Measurements from ENCODE around the gene F10.
A peak's percentile ranks its signal among the peaks of the same experiment; 100 is the strongest.
"Not testable (repeated sequence)": the region's sequence is repeated elsewhere in the genome, so short reads cannot be mapped to it uniquely, and the experiment has no call there.

F10 gene

GRCh38 chr13:113153810-113154748 lies 31.5 kb downstream of the F10 start:
- DNase-seq (ENCODE audit: low read depth): peak; percentile 45

- no peak for DNase-seq (ENCODE audit: low read depth)
Measured at GRCh38 chr13:113155201-113155600, 32.6 kb downstream of the F10 start.

DNA sequence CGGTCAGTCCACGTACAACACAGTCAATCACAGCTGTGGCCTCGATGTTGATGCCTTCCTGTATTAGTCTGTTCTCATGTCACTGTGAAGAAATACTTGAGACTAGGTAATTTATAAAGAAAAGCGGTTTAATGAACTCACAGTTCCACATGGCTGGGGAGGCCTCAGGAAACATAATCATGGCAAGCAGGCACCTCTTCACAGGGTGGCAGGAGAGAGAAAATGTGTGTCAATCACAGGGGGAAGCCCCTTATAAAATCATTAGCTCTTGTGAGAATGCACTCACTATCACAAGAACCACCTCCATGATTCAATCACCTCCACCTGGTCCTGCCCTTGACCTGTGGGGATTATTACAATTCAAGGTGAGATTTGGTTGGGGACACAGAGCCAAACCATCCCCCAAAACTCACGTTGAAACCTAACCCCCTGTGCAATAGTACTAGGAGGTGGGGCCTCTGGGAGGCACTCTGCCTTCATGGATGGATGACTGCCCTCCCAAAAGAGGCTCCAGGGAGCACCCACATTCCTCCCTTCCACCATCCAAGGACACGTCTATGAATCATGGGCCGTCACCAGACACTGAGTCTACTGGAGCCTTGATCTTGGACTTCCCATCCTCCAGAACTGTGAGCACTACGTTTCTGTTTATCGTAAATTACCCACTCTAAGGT lies 33.5 kb downstream of the F10 start:
- DNase-seq (ENCODE audit: low read depth): no peak

DNA sequence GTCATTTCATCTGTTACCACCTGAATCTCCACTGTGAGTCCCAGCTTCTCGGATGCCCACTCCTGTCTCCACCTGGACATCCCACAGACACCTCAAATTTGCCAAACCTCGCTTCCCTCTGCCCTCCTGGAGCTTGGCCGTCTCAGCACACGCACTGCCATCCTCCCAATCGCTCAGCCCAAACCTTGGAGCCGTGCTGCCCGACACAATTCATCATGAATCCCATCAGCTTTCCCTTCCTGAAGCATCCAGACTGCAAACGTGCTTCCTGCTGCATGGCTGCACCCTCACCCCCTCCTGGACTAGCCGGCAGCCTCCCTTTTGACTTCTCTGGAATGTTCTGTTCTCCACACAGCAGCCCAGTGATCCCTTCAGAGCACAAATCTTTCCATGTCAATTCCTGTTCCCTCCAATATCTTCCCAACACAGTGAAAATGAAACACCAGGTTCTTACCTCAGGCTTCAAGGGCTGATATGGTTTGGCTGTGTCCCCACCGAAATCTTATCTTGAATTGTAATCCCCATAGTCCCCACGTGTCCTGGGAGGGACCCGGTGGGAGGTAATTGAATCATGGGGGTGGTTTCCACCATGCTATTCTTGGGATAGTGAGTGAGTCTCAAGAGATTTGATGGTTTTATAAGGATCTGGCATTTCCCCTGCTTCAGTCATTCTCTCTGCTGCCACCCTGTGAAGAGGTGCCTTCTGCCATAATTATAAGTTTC lies 34.8 kb downstream of the F10 start:
- DNase-seq (ENCODE audit: low read depth): no peak

- no peak for DNase-seq (ENCODE audit: low read depth)
Measured at GRCh38 chr13:113157929-113158747, 35.5 kb downstream of the F10 start, which contains the start of gene PROZ. PROZ (plus strand) TSS chr13:113158648; CDS start chr13:113158661, 13 bp downstream.

GRCh38 chr13:113158946-113159345 lies 36.3 kb downstream of the F10 start:
- DNase-seq (ENCODE audit: low read depth): no peak

DNA sequence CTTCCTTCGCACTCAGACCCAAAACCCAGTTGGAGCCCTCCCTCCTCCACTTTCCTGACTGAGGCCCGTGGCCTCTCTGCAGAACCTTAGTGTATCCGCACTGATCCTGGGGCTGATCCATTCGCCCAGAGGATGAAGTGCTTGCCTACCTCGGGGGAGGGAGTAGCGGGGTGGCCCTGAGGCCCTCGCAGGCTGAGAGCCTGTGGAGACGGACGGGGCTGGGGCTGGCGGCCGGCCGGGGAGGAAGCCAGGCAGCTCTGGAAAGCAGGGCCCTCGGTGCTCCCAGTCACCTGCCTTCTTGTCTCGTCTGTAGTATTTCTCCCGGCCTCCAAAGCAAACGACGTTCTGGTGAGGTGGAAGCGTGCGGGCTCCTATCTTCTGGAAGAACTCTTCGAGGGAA lies 37.1 kb downstream of the F10 start:
- DNase-seq (ENCODE audit: low read depth): no peak

DNA sequence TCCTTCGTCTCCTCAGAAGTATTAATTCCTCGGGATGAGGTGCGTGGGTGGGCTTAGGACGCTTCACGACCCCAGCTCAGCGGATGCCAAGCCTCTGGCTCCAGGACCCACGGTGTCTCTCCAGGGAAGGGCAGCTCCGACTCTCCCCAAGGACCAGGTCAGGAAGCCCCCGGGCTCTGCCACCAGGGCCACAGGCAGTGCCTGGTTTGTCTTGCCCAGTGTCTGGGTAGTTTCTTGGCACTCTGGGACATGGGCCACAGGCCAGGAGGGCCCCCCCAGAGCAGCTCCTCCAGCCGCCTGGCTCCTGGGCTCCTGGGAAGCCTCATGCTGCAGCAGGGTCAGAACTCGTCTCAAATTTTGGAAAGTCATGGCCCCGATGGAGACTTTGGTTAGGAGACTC lies 38.4 kb downstream of the F10 start:
- no peak for DNase-seq (ENCODE audit: low read depth)

GRCh38 chr13:113161433-113161832 lies 38.8 kb downstream of the F10 start:
- DNase-seq (ENCODE audit: low read depth): no peak

- not testable (repeated sequence) for DNase-seq (ENCODE audit: low read depth)
Measured at GRCh38 chr13:113161975-113162374, 39.4 kb downstream of the F10 start.

- no peak for DNase-seq (ENCODE audit: low read depth)
Measured at GRCh38 chr13:113162783-113163685, 40.4 kb downstream of the F10 start.

- DNase-seq (ENCODE audit: low read depth): no peak
Measured at GRCh38 chr13:113164492-113164891, 41.9 kb downstream of the F10 start.

DNA sequence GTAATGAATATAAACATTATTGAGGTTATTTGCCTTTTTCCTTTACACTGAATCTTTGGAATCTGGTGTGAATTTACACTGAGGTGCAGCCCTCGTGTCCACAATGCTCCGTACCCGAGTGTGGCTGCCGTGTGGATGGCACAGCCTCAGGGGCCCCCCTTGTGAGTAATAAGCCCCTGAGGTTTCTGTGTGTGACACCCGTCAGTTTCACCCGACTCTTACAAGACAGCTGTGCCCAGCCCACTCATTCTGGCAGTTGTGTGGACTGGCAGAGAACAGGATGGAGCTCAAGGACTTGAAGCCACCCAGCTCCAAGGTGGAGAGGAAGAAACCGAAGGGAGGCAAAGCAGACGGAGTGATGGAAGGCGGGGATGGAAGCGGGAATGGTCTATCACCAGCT lies 43.7 kb downstream of the F10 start:
- no peak for DNase-seq (ENCODE audit: low read depth)

DNA sequence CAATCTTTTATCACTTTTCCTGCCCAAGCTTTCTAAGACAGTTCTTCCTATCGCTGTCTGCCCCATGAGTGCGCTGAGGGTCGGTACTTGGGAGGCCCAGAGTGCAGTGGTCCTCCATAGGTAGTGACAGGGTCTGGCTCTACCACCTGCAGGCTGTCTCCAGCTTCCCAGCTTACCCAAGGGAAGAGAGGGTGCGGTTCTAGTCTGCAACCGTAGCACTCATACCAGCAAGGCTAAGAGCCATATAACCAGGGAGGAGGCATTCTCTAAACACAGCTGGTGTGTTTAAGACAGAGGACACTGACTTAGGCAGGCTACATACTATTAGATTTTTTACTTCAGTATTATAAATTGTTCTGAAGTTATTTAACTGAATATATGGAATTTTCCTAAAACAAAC lies 44.1 kb downstream of the F10 start:
- no peak for DNase-seq (ENCODE audit: low read depth)

GRCh38 chr13:113167155-113167554 lies 44.6 kb downstream of the F10 start:
- no peak for DNase-seq (ENCODE audit: low read depth)

GRCh38 chr13:113167575-113167974 lies 45.0 kb downstream of the F10 start:
- no peak for DNase-seq (ENCODE audit: low read depth)

- no peak for DNase-seq (ENCODE audit: low read depth)
Measured at GRCh38 chr13:113168211-113168610, 45.6 kb downstream of the F10 start.

- no peak for DNase-seq (ENCODE audit: low read depth)
Measured at GRCh38 chr13:113169277-113170272, 47.0 kb downstream of the F10 start.

- DNase-seq (ENCODE audit: low read depth): no peak
Measured at GRCh38 chr13:113170511-113170910, 47.9 kb downstream of the F10 start.
